Osteoblast (primary cell): ENCODE measurements around the gene DTNB. TPM values are rescaled to one million over a fixed set of nuclear protein-coding genes. Genes with fewer than 3 reads are reported as not detected.
A peak's percentile ranks its signal among the peaks of the same experiment; 100 is the strongest.
"Not testable (repeated sequence)": the region's sequence is repeated elsewhere in the genome, so short reads cannot be mapped to it uniquely, and the experiment has no call there.

Source experiments
- DNase-seq: peaks from one replicate; pipeline ENCODE4 v3.0.0; 2011; ENCODE audit warnings: low spot score, mixed read lengths; ENCODE audit not compliant: insufficient read length; ENCODE audit errors: missing footprints
- H2AFZ ChIP-seq: 2 replicates; pipeline ENCODE4 v1.6.0; 2011; ENCODE audit warnings: mild to moderate bottlenecking, low read length
- H3K27ac ChIP-seq: 2 replicates; pipeline ENCODE4 v1.5.1; 2011; ENCODE audit warnings: mild to moderate bottlenecking, low read depth, low read length, moderate library complexity
- H3K27me3 ChIP-seq: 2 replicates; pipeline ENCODE4 v1.6.0; 2012; ENCODE audit warnings: mild to moderate bottlenecking, control low read depth, inconsistent platforms, low read length, moderate library complexity; ENCODE audit not compliant: insufficient read depth
- H3K36me3 ChIP-seq: 2 replicates; pipeline ENCODE4 v1.5.1; 2011; ENCODE audit warnings: mild to moderate bottlenecking, low read length, control low read depth, moderate library complexity; ENCODE audit not compliant: insufficient read depth
- H3K4me1 ChIP-seq: 2 replicates; pipeline ENCODE4 v1.5.1; 2011; ENCODE audit warnings: mild to moderate bottlenecking, low read length, control low read depth, moderate library complexity; ENCODE audit not compliant: insufficient read depth
- H3K4me2 ChIP-seq: 2 replicates; pipeline ENCODE4 v1.6.0; 2011; ENCODE audit warnings: mild to moderate bottlenecking, low read length; ENCODE audit not compliant: insufficient read depth
- H3K4me3 ChIP-seq: fragments of 200-600 bp; sonication (generic); 3 replicates; pipeline ENCODE4 v1.5.1; 2012; ENCODE audit warnings: mild to moderate bottlenecking, low read length, inconsistent platforms; ENCODE audit not compliant: insufficient read depth
- H3K79me2 ChIP-seq: 2 replicates; pipeline ENCODE4 v1.6.0; 2012; ENCODE audit warnings: mild to moderate bottlenecking, low read length, control low read depth, inconsistent platforms; ENCODE audit not compliant: insufficient read depth
- H3K9me3 ChIP-seq: 2 replicates; pipeline ENCODE4 v1.5.1; 2011; ENCODE audit warnings: low read depth, low read length, control low read depth
- H4K20me1 ChIP-seq: 2 replicates; pipeline ENCODE4 v1.6.0; 2012; ENCODE audit warnings: mild to moderate bottlenecking, low read length, control low read depth; ENCODE audit not compliant: insufficient read depth
- CTCF ChIP-seq: IDR thresholded peaks from 2 replicates; pipeline ENCODE4 v1.5.1; 2011; ENCODE audit warnings: mild to moderate bottlenecking, low read depth, low read length, moderate library complexity; ENCODE audit errors: extremely low read depth
- total RNA-seq: library from RNA; depleted of rRNA; stranded (reverse); fragments of >200 nt; gene quantifications from 2 replicates; pipeline ENCODE4 v1.2.3, GENCODE V29; 2012

DTNB gene
- total RNA-seq, 1 donor, result 9.8 TPM

GRCh38 chr2:25707927-25708590 is 34.7 kb upstream of the DTNB start:
- no peaks in the 10 kb centered on the region for H3K36me3 ChIP-seq
- DNase-seq, result peak; percentile 62
- no peak overlapping the region for H3K4me3 ChIP-seq
- H3K27me3 ChIP-seq, result peaks cover 3% of the 10 kb centered on the region
- no peak for TF ChIP-seq CTCF
- H2AFZ ChIP-seq, result no peak overlapping the region
- H3K9me3 ChIP-seq, result no peaks in the 10 kb centered on the region
- H3K27ac ChIP-seq, result no peak overlapping the region
- no peaks in the 10 kb centered on the region for H4K20me1 ChIP-seq
- no peaks in the 10 kb centered on the region for H3K79me2 ChIP-seq
- no peaks in the 10 kb centered on the region for H3K4me1 ChIP-seq
- no peak overlapping the region for H3K4me2 ChIP-seq

DNA sequence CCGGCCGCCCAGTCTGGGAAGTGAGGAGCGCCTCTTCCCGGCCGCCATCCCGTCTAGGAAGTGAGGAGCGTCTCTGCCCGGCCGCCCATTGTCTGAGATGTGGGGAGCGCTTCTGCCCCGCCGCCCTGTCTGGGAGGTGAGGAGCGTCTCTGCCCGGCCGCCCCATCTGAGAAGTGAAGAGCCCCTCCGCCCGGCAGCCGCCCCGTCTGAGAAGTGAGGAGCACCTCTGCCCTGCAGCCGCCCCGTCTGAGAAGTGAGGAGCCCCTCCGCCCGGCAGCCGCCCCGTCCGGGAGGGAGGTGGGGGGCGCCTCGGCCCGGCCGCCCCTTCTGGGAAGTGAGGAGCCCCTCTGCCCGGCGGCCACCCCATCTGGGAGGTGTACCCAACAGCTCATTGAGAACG is 32.2 kb upstream of the DTNB start:
- H3K27me3 ChIP-seq, H3K4me3 ChIP-seq, H3K4me2 ChIP-seq, H3K27ac ChIP-seq, H2AFZ ChIP-seq, DNase-seq, H4K20me1 ChIP-seq, H3K79me2 ChIP-seq, H3K9me3 ChIP-seq, H3K36me3 ChIP-seq, H3K4me1 ChIP-seq: not testable (repeated sequence)

- Histone ChIP-seq H4K20me1 (no peaks in the 10 kb centered on the region), H2AFZ (no peak overlapping the region), H3K79me2 (no peaks in the 10 kb centered on the region), H3K4me3 (no peak overlapping the region), H3K9me3 (no peaks in the 10 kb centered on the region), H3K4me2 (no peak overlapping the region), H3K27me3 (peaks cover 19% of the 10 kb centered on the region), H3K4me1 (no peaks in the 10 kb centered on the region), H3K36me3 (no peaks in the 10 kb centered on the region), H3K27ac (no peak overlapping the region)
- no peak for DNase-seq
- no peak for TF ChIP-seq CTCF
These were observed 28.4 kb upstream of the DTNB start for GRCh38 chr2:25701801-25702200.

GRCh38 chr2:25700221-25700660 is 26.9 kb upstream of the DTNB start:
- Histone ChIP-seq H3K9me3 (no peaks in the 10 kb centered on the region), H3K79me2 (no peaks in the 10 kb centered on the region), H4K20me1 (no peaks in the 10 kb centered on the region), H3K27ac (no peak overlapping the region), H3K36me3 (no peaks in the 10 kb centered on the region), H2AFZ (no peak overlapping the region), H3K4me2 (no peak overlapping the region), H3K4me1 (no peaks in the 10 kb centered on the region), H3K27me3 (peaks cover 19% of the 10 kb centered on the region), H3K4me3 (no peak overlapping the region)
- peak; percentile 91 for DNase-seq
- peak; percentile 70 for TF ChIP-seq CTCF
